ENCODE data around the gene CCDC187.

Gene CCDC187

DNA sequence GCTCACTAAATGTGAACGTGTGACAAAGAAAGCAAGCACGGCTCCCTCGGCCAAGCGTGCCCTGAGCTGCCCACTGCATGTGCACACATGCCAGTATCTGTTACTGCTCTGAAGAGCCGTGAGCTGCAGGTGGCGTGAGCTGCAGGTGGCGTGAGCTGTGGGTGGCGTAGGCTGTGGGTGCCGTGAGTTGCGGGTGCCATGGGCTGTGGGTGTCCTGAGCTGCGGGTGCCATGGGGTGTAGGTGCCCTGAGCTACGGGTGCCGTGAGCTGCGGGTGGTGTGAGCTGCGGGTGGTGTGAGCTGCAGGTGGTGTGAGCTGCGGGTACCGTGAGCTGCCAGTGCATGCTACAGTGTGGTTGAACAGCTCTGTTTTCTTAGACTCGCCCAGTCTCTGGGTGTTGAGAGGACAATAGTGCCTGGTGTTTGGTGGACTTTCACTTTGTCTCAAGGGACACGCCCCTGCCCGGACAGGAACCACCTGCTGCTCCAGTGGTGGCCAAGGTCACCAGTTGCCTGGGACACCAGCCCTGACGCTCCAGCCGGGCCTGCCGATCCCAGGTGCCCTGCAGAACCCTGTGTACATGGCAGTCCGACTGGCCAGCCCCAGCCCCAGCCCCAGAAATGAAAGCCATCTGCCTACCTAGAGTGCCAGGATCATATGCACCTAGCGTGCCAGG is 6.7 kb downstream of the CCDC187 start:
- no peak for DNase-seq

DNA sequence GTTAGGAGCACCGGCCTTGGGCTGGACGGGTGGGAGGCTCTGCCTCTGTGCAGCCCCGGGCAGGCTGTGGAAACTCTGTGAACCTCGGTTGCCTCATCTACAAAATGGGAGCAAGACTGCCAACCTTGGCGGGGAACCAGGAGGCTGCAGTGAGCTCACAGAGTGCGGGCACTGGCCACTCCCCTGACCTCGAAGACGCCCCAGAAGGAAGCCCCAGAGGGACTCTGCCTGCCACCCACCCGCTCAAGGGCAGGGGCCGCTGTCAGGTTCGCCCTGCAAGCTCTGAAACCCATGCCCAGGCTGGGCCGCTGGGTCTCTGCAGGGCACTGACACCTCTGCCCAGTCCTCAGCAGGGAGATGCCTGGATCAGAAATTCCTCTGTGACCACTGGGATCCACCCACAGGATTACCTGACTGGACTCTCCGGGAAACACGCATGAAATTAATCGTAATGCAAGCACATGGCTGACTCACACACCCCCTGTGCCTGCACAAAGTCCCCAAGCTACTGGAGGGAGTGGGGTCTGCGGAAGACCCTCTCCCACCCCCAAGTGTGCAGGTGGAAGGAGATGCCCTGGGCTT is 7.4 kb downstream of the CCDC187 start:
- DNase-seq = no peak

- DNase-seq = no peak
These were observed 8.1 kb downstream of the CCDC187 start for GRCh38 chr9:136295542-136296433.

DNA sequence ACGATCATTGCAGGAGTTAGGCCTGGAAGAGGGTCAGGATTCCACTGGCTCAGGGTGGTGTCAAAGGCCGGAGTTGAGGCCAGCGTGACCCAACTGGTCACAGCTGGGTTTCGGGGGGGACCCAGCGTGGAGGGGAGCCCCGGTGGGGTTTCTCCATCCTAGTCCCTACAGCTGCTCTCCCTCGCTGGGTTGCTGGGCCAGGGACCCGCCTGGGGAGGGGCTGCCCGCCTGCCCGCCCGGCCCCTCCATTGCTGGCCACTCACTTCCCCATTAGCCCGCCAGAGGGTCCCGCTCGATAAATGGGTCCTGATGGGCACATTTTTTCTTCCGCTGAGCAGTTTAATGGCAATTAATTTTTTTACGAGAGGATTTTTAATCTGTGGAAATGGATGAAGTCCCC is 8.8 kb downstream of the CCDC187 start:
- no peak for DNase-seq

GRCh38 chr9:136294437-136294836 is 9.5 kb downstream of the CCDC187 start:
- DNase-seq = no peak

- DNase-seq = no peak
These were observed 10.3 kb downstream of the CCDC187 start for GRCh38 chr9:136293476-136294077.

GRCh38 chr9:136292591-136293448 is 11.1 kb downstream of the CCDC187 start:
- DNase-seq = no peak

- DNase-seq = no peak
These were observed 11.8 kb downstream of the CCDC187 start for GRCh38 chr9:136292026-136292538.

GRCh38 chr9:136291306-136292025 is 12.4 kb downstream of the CCDC187 start:
- DNase-seq = no peak

GRCh38 chr9:136290508-136291000 is 13.3 kb downstream of the CCDC187 start:
- DNase-seq = no peak

DNA sequence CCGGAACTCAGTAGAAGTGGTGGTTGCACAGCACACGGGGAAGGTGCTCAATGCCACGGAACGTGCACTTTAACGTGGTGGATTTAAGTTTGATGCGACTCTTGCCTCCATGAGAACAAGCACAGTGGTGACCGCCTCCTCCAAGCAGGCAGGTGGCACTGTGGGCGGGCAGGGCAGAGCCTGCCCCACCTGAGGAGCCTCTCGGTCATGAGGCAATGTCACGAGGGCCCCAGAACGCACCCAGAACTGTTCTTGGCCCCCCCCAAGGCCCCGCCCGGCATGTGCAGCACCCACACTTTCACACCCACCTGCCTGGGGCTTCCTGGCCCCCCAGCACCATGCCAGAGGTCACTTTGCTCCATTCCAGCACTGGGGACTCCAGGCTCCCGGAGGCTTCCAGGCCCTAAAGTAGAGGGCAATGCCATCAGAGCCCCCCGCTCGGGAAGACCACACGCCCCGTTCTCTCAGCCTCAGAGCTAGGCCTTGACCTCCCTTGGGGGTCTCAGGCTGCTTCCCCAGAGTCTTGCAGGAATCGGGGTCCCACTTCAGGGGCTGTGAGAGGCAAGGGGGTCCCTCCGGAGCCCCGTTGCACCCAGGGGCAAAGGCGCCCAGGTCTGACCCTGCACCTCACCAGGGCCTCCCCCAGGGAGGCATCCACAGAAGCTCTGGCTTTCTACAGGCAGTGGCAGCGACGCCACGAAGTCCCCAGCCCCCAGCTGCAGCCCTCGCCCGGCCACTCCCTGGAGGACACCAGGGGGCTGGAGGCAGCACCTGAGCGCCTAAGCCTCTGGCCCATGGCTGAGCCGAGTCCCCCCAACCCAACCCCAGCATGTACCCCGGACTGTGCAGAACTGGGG is 14.0 kb downstream of the CCDC187 start:
- no peak for DNase-seq

DNA sequence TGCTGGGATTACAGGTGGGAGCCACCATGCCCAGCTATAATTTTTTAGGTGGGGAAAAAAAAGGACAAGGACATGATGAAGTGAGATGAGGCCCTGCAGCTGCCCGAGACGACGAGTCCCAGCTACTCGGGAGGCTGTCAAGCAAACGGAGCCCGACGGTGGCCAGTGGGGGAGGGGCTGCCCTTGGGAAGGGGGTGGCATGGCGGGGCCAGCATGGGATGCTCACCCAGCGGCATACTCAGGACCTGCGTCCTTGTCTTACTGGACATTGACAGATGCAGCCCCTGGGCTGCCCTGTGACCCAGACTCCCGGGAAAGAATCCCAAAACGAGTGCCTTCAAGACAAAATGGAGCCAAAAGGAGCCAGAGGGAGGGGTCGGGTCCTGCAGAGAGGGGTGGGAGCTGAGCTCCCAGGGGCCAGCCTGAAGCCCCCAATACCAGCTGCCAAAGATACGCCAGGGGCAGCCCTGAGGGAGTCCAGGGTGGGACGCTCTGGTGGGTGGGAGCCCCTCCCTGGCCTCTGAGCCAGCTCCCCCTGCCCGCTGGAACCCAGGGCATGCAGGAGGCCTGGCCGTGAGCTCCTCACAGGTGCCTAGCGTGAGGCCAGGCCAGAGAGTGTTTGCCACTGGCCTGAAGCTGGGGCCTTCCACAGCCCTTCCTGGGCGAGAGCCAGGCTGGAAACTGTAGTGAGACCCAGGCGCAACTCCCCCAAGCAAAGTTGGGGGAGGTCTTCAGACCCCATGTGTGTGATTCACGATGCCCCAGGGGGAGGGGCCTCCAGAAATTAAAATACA is 15.7 kb downstream of the CCDC187 start:
- no peak for DNase-seq

DNA sequence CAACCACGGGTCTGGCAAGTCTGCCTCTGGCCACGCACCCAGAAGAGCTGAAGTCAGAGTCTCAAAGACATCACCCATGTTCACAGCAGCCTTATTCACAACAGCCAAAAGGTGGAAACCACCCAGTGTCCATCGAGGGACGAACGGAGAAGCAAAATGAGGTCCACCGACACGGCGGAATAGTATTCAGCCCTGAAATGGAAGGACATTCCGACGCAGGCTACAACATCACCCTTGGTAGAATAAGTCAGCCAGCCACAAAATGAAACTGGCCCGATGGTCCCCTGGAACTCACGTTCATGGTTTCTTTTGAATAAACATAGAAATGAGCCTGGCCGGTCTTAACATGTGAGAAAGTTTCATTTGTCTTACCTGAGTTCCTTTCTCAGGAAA is 16.9 kb downstream of the CCDC187 start:
- DNase-seq = no peak

DNA sequence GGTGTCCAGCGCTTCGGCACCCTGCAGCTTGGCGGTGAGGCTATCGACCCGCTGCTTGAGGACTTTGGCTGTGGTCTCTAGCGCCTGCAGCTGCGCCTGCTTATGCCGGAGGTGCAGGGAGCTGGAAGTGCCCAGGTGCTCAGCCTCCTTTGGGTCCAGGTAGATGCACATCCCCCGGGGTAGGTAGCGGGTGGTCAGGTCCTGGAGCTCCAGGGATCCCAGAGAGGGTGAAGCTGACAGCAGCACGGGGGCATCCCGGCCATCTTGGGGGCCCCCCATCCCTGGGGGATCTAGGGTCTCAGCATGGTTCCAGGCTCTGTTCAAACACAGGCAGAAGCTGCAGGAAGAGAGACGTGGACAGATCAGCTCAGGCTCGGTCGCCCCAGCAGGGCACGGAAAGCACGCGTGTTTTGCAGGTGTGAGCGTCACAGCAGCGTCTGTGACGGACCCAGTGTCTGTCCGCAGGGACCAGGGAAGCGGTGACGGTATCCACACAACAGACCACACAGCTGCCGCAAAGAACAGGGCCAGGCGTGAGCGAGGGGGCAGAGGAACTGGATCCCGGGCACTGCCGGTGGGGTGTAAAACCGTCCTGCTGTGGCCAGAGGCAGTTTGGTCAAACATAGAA is 17.4 kb downstream of the CCDC187 start:
- no peak for DNase-seq

GRCh38 chr9:136285501-136286358 is 18.2 kb downstream of the CCDC187 start:
- no peak for DNase-seq

GRCh38 chr9:136284951-136285350 is 18.9 kb downstream of the CCDC187 start:
- no peak for DNase-seq

DNA sequence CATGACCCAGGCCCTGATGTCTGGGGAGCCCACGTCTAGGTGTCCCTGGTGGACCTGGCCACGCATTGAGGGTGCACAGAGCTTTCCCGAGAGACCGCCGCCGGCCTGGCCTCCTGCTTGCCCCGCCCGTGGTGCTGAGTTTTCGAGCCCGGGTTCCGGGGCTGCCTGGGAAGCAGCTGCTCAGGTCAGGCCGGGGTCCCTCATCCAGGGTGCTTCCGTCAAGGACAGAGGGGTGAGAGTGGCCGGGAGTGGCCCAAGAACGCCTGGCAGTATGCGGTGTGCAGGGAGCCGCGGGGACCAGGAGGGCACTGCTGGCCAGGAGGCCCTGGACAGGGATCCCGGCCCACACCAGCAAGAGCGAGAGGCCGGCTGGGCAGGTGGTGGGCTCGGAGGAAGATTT is 19.6 kb downstream of the CCDC187 start:
- no peak for DNase-seq
